A673 (cell line): ENCODE data around the gene KHDRBS1.
"Not testable (repeated sequence)": the region's sequence is repeated elsewhere in the genome, so short reads cannot be mapped to it uniquely, and the experiment has no call there.

Experiments used
- CTCF ChIP-seq: fragments of 300-800, 200-600 bp; sonication (generic); conservative IDR thresholded peaks from 2 replicates; pipeline ENCODE4 v1.5.1; 2017; ENCODE audit warnings: low read depth, mild to moderate bottlenecking, antibody characterized with exemption, low read length, moderate library complexity, mixed read lengths
- EZH2 ChIP-seq: fragments of 200-600 bp; sonication (generic); IDR thresholded peaks from 2 replicates; pipeline ENCODE4 v1.6.1; 2017; ENCODE audit warnings: borderline replicate concordance, low read depth, mild to moderate bottlenecking, mixed read lengths, antibody characterized with exemption, low read length; ENCODE audit not compliant: poor library complexity, severe bottlenecking

- not testable (repeated sequence) for TF ChIP-seq CTCF, EZH2
These were observed 11.4 kb upstream of the KHDRBS1 start for GRCh38 chr1:32002285-32002684.
